ENCODE measurements around the gene NAPG. TPM values are rescaled to one million over a fixed set of nuclear protein-coding genes. Genes with fewer than 3 reads are reported as not detected.
A peak's percentile ranks its signal among the peaks of the same experiment; 100 is the strongest.
"Not testable (repeated sequence)": the region's sequence is repeated elsewhere in the genome, so short reads cannot be mapped to it uniquely, and the experiment has no call there.

Gene NAPG
- total RNA-seq, 1 donor from 2014 or later: 31.2 TPM

- H3K4me3 ChIP-seq: no peak overlapping the region
- no peaks in the 10 kb centered on the region for H3K4me1 ChIP-seq
- H3K27ac ChIP-seq (replicated peaks): no peak overlapping the region
- H3K36me3 ChIP-seq: no peaks in the 10 kb centered on the region
- H3K27me3 ChIP-seq (ENCODE audit: low read depth): no peaks in the 10 kb centered on the region
- TF ChIP-seq, protein P1, sequence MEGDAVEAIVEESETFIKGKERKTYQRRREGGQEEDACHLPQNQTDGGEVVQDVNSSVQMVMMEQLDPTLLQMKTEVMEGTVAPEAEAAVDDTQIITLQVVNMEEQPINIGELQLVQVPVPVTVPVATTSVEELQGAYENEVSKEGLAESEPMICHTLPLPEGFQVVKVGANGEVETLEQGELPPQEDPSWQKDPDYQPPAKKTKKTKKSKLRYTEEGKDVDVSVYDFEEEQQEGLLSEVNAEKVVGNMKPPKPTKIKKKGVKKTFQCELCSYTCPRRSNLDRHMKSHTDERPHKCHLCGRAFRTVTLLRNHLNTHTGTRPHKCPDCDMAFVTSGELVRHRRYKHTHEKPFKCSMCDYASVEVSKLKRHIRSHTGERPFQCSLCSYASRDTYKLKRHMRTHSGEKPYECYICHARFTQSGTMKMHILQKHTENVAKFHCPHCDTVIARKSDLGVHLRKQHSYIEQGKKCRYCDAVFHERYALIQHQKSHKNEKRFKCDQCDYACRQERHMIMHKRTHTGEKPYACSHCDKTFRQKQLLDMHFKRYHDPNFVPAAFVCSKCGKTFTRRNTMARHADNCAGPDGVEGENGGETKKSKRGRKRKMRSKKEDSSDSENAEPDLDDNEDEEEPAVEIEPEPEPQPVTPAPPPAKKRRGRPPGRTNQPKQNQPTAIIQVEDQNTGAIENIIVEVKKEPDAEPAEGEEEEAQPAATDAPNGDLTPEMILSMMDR (IDR thresholded peaks at IDR 0.05; ENCODE audit: borderline replicate concordance): no peak
- intact Hi-C loops (cut with micrococcal nuclease): no loop called here
- no peak for DNase-seq
- peaks cover 12% of the 10 kb centered on the region for H3K9me3 ChIP-seq (replicated peaks)
These were observed 25.8 kb upstream of the NAPG start for GRCh38 chr18:10500038-10500437.

- Histone ChIP-seq H3K4me1 (no peaks in the 10 kb centered on the region), H3K9me3 (replicated peaks) (peaks cover 38% of the 10 kb centered on the region), H3K27me3 (ENCODE audit: low read depth) (no peaks in the 10 kb centered on the region), H3K4me3 (no peak overlapping the region), H3K36me3 (no peaks in the 10 kb centered on the region), H3K27ac (replicated peaks) (no peak overlapping the region)
- TF ChIP-seq, protein P1 (IDR thresholded peaks at IDR 0.05; ENCODE audit: borderline replicate concordance): no peak
- intact Hi-C loops (cut with micrococcal nuclease): no loop called here
- no peak for DNase-seq
These were observed 21.1 kb upstream of the NAPG start for GRCh38 chr18:10504723-10505122.

GRCh38 chr18:10505892-10506291 is 19.9 kb upstream of the NAPG start:
- H3K4me1 ChIP-seq; H3K27me3 ChIP-seq (ENCODE audit: low read depth); H3K27ac ChIP-seq (replicated peaks); H3K36me3 ChIP-seq; intact Hi-C loops (cut with micrococcal nuclease); DNase-seq; H3K4me3 ChIP-seq: not testable (repeated sequence)
- H3K9me3 ChIP-seq (replicated peaks): peaks cover 35% of the 10 kb centered on the region

GRCh38 chr18:10508591-10508990 is 17.2 kb upstream of the NAPG start:
- peaks cover 35% of the 10 kb centered on the region for H3K9me3 ChIP-seq (replicated peaks)
- no peak overlapping the region for H3K27ac ChIP-seq (replicated peaks)
- H3K4me1 ChIP-seq: no peaks in the 10 kb centered on the region
- no peak overlapping the region for H3K4me3 ChIP-seq
- DNase-seq: no peak
- intact Hi-C loops (cut with micrococcal nuclease): no loop called here
- H3K36me3 ChIP-seq: no peaks in the 10 kb centered on the region
- no peaks in the 10 kb centered on the region for H3K27me3 ChIP-seq (ENCODE audit: low read depth)
- TF ChIP-seq, protein P1 (IDR thresholded peaks at IDR 0.05; ENCODE audit: borderline replicate concordance): no peak

GRCh38 chr18:10511236-10511635 is 14.6 kb upstream of the NAPG start:
- TF ChIP-seq, protein P1 (IDR thresholded peaks at IDR 0.05; ENCODE audit: borderline replicate concordance): no peak
- no peak for DNase-seq
- H3K27ac ChIP-seq (replicated peaks): no peak overlapping the region

DNA sequence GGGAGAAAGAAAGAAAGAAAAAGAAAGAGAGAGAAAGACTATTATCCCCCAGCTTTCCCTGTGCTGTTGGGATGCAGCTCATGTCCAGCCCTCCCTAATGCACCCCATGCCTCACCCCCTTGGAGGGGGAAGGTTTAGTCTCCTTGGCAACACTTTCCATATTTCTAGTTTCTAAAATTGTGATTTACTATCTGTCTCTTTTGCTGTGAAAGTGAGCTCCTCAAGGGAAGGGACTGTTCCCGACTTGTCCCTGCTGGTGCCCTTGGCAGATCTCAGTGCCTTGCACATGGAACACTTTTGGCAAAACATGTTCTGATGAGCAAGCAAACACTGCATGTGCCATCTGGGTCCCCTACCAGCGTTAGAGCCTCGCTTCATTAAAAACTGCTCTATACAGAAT is 11.7 kb upstream of the NAPG start:
- H3K9me3 ChIP-seq (replicated peaks): peaks cover 4% of the 10 kb centered on the region
- no peak overlapping the region for H3K4me3 ChIP-seq
- no peak for DNase-seq
- no peaks in the 10 kb centered on the region for H3K36me3 ChIP-seq
- H3K27me3 ChIP-seq (ENCODE audit: low read depth): no peaks in the 10 kb centered on the region
- peak overlapping the region; percentile 24 for H3K27ac ChIP-seq (replicated peaks)
- H3K4me1 ChIP-seq: peaks cover 12% of the 10 kb centered on the region
- TF ChIP-seq, protein P1 (IDR thresholded peaks at IDR 0.05; ENCODE audit: borderline replicate concordance): no peak
- intact Hi-C loops (cut with micrococcal nuclease): no loop called here

More at GRCh38 chr18:10511236-10511635, 14.6 kb upstream of the NAPG start:
- H3K4me3 ChIP-seq: no peak overlapping the region
- H3K27me3 ChIP-seq (ENCODE audit: low read depth): no peaks in the 10 kb centered on the region
- no peaks in the 10 kb centered on the region for H3K4me1 ChIP-seq
- H3K9me3 ChIP-seq (replicated peaks): peaks cover 24% of the 10 kb centered on the region
- H3K36me3 ChIP-seq: no peaks in the 10 kb centered on the region
- intact Hi-C loops (cut with micrococcal nuclease): no loop called here

Data from left ventricle myocardium inferior (tissue), 1 donor.